Stomach (tissue), 9 donors: ENCODE measurements around the gene TBC1D7. TPM values are rescaled to one million over a fixed set of nuclear protein-coding genes. Genes with fewer than 3 reads are reported as not detected.

Source experiments
- DNase-seq, 2 donors: peaks; one replicate each; pipeline versions ENCODE4 v3.0.0 to v3.0.0-alpha.2; 2013 to 2019
- H3K27ac ChIP-seq, 5 donors: fragments of 200-600 bp in 4 of 5; sonication (generic) in 4 of 5; one replicate each; pipeline ENCODE4 v1.5.1; 2013 to 2019; ENCODE audit warnings: mild to moderate bottlenecking in 1 of 5, moderate library complexity in 1 of 5
- H3K27me3 ChIP-seq, 3 donors: fragments of 200-600 bp; sonication (generic); one replicate each; pipeline ENCODE4 v1.5.1; 2017 to 2019; ENCODE audit warnings: mixed run types in 1 of 3
- H3K36me3 ChIP-seq, 4 donors: fragments of 200-600 bp; sonication (generic); 1 replicate in 3 of 4; 2 replicates in 1 of 4; pipeline ENCODE4 v1.5.1; 2016 to 2019
- H3K4me1 ChIP-seq, 4 donors: fragments of 200-600 bp; sonication (generic); one replicate each; pipeline ENCODE4 v1.5.1; 2016 to 2019
- H3K4me3 ChIP-seq, 4 donors: fragments of 200-600 bp; sonication (generic) in 3 of 4; one replicate each; pipeline ENCODE4 v1.5.1; 2016 to 2019; ENCODE audit warnings: mild to moderate bottlenecking in 1 of 4
- H3K9me3 ChIP-seq, 4 donors: fragments of 200-600 bp; sonication (generic); one replicate each; pipeline ENCODE4 v1.5.1; 2016 to 2019
- CTCF ChIP-seq, 7 experiments: fragments of 450-650 bp in 4 of 7; fragments of 200-600 bp in 3 of 7; sonication (generic) in 3 of 7; IDR thresholded peaks; one replicate each; pipeline ENCODE4 v1.5.1; 2016 to 2019; ENCODE audit warnings: antibody characterized with exemption in 7 of 7, control low read depth in 2 of 7, mild to moderate bottlenecking in 1 of 7
- EP300 ChIP-seq: sonication (generic); formaldehyde crosslinking; IDR thresholded peaks from one replicate; pipeline ENCODE4 v1.6.1; 2017; ENCODE audit warnings: antibody characterized with exemption
- POLR2A ChIP-seq, 4 donors: fragments of 450-650 bp; IDR thresholded peaks; one replicate each; pipeline ENCODE4 v1.6.1; 2016; ENCODE audit warnings: antibody characterized with exemption in 4 of 4, control low read depth in 2 of 4, mild to moderate bottlenecking in 1 of 4, moderate library complexity in 1 of 4
- POLR2AphosphoS5 ChIP-seq, 3 donors: sonication (generic); formaldehyde crosslinking; IDR thresholded peaks; one replicate each; pipeline ENCODE4 v1.6.1; 2016; ENCODE audit warnings: antibody characterized with exemption in 3 of 3
- WGBS, 5 donors: extraction: QIAGEN DNeasy Blood & Tissue Kit in 3 of 5; methylation state at CpG; one replicate each; pipeline versions ENCODE4 v1.1.5 to v1.1.7; 2013 to 2018; 5-methylcytosine and 5-hydroxymethylcytosine counted together
- intact Hi-C: fragments of 100-400 bp; cut with DNase I; formaldehyde crosslinking; loops from one replicate; pipeline ENCODE4 v1.15.1; 2023; ENCODE audit warnings: low total_unique reads
- polyA plus RNA-seq, 3 donors: library from polyadenylated mRNA; stranded (reverse); fragments of 200-250 nt; gene quantifications; one replicate each; pipeline ENCODE4 v1.2.3, GENCODE V29; 2013
- total RNA-seq, 5 donors: library from RNA; depleted of rRNA; stranded (reverse); fragments of >200 nt; gene quantifications; one replicate each; pipeline versions ENCODE4 v1.1.0 to v1.2.3, GENCODE V29; 2014 to 2016
- donor health status: healthy with polysubstance abuse.
- donor health status: Bipolar disorder and iron deficiency.
- donor health status: healthy.

The TBC1D7 gene
- total and polyA plus RNA-seq, 8 donors = 2.7 to 20.4 (median 9.6) TPM; not detected in 1

GRCh38 chr6:13285705-13286104 is 42.6 kb downstream of the TBC1D7 start:
- no peak overlapping the region for H3K27ac ChIP-seq
- intact Hi-C loops = no loop called here
- H3K4me1 ChIP-seq = no peaks in the 10 kb centered on the region
- TF ChIP-seq CTCF (IDR thresholded peaks at IDR 0.05) = no peak
- TF ChIP-seq EP300 = no peak
- no peak for TF ChIP-seq POLR2AphosphoS5 (IDR thresholded peaks at IDR 0.05)
- TF ChIP-seq POLR2A (IDR thresholded peaks at IDR 0.05) = no peak
- no peak for DNase-seq
- 77 to 85% (median 84%) methylated on average over 2 of the region's 2 CpGs for WGBS, 5 donors
- no peaks in the 10 kb centered on the region for H3K27me3 ChIP-seq
- H3K36me3 ChIP-seq = peaks cover 6 to 76% (median 40%) of the 10 kb centered on the region in 4 donors
- peaks cover 0 to 14% (median 10%) of the 10 kb centered on the region in 4 donors for H3K9me3 ChIP-seq
- H3K4me3 ChIP-seq = no peak overlapping the region

DNA sequence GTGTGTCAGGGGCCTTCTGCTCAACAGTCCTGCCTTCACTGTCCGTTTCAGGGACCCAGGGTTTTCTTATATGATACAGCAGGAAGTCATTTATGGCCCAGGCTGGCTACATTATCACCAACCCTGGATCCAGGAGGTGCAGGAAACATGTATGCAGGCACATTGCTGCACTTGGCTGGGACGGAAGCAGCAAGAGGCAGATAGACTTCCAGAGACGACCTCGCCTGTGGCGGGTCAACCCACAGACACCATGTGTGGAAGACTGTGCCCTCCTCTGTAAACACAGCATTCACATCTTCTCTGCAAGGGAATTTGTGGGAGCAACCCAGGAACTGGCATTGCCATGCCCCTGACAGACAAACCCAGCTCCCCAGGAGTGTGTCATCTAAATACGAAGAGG is 43.7 kb downstream of the TBC1D7 start:
- TF ChIP-seq POLR2A (IDR thresholded peaks at IDR 0.05) (no peak), CTCF (IDR thresholded peaks at IDR 0.05) (no peak)
- Histone ChIP-seq H3K4me3 (no peak overlapping the region), H3K4me1 (no peaks in the 10 kb centered on the region), H3K9me3 (peaks cover 0 to 14% (median 10%) of the 10 kb centered on the region in 4 donors), H3K27ac (no peak overlapping the region), H3K36me3 (peaks cover 6 to 83% (median 44%) of the 10 kb centered on the region in 4 donors), H3K27me3 (no peaks in the 10 kb centered on the region)
- 85 to 100% (median 90%) methylated on average over 3 to 6 of the region's 6 CpGs for WGBS, 5 donors
- intact Hi-C loops = no loop called here
- no peak for DNase-seq

GRCh38 chr6:13283331-13283730 is 45.0 kb downstream of the TBC1D7 start:
- no peak overlapping the region for H3K27ac ChIP-seq
- H3K4me1 ChIP-seq = no peaks in the 10 kb centered on the region
- no peaks in the 10 kb centered on the region for H3K27me3 ChIP-seq
- peaks cover 11 to 87% (median 48%) of the 10 kb centered on the region in 4 donors for H3K36me3 ChIP-seq
- no peak overlapping the region for H3K4me3 ChIP-seq
- intact Hi-C loops = no loop called here
- TF ChIP-seq POLR2AphosphoS5 (IDR thresholded peaks at IDR 0.05) (no peak), POLR2A (IDR thresholded peaks at IDR 0.05) (no peak), EP300 (no peak), CTCF (IDR thresholded peaks at IDR 0.05) (no peak)
- peaks cover 0 to 14% (median 10%) of the 10 kb centered on the region in 4 donors for H3K9me3 ChIP-seq
- no peak for DNase-seq
- 77 to 87% (median 81%) methylated on average over 12 to 14 of the region's 14 CpGs for WGBS, 5 donors

DNA sequence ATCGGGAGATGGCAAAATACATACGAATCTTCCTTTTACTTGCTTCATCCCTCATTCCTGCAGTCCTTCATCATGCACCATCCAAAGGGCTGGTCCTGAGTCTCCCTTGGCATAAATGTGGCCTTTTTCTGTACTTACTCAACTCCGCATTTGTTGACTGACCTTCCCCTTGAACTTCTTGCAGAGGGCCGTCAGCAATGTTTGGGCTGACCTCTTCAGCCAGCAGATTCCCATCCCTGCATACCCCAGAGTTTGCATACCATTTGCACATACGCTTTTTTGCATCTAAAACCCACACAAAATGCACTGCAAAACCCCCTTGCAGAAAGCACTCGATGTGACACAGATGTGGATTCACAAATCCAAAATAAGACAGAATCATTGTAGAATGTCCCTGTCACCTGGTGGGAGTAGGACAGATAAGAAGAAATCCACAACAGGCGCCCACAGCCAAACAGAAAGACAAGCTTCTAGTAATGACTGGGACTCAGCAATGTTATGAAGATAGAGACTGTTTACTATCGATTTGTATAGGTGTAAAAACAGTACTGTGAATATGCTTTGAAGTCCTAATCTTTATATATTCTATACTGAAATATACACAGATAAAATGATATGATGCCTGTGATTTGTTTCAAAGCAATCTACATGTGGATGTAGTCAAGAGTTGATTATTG is 45.8 kb downstream of the TBC1D7 start:
- TF ChIP-seq EP300 (no peak), POLR2AphosphoS5 (IDR thresholded peaks at IDR 0.05) (no peak), POLR2A (IDR thresholded peaks at IDR 0.05) (no peak), CTCF (IDR thresholded peaks at IDR 0.05) (no peak)
- no peaks in the 10 kb centered on the region for H3K27me3 ChIP-seq
- no peak overlapping the region for H3K27ac ChIP-seq
- H3K4me3 ChIP-seq = no peak overlapping the region
- peaks cover 8 to 86% (median 48%) of the 10 kb centered on the region in 4 donors for H3K36me3 ChIP-seq
- WGBS, 5 donors = 74 to 86% (median 77%) methylated on average over 8 of the region's 8 CpGs
- no peak for DNase-seq
- intact Hi-C loops = no loop called here
- no peaks in the 10 kb centered on the region for H3K4me1 ChIP-seq
- H3K9me3 ChIP-seq = peaks cover 0 to 10% (median 7%) of the 10 kb centered on the region in 4 donors
